CD4-positive, alpha-beta T cell treated with Interleukin-6 for 4 hours (primary cell): ENCODE measurements around the gene GPR142.

ENCODE experiments used
- DNase-seq: peaks from one replicate; pipeline ENCODE4 v3.0.0-alpha.2; 2020; ENCODE audit warnings: mixed read lengths

Gene GPR142

DNA sequence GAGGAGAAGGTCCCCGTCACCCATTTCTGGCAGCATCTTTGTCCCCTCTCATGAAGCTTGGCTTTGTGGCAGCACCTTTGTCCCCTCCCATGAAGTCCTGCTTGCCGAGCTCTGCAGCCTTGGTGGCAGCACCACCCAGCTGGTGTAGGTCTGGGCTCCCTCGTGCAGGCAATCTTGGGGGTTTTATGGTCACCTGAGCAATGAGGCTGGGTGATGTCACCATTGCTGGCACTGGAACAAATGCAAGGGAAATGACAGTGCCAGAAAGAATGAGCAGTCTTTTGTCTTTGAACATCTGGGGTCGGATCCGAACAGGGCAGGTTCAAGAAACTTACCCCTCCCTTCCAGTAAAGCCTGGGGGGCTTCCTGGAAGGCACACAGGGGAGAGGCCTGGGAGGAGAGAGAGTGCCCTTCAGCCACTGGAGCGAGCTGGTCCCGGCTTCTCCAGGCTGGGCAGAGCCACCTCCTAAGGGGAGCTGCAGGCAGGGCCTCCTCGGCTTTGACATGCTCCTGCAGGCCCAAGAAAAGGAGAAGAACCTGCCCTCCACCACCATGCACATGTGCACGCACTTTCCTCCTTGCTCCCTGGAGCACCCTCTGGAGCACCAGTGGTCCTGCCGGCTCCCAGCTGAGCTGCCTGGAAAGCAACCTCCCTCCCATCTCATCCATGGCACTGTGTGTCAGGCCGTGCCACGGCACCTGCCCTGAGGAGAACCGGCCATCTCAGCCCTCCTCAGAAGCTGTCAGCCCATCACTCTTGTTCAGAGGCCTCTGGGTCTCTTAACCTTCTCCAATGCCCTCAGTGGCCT lies 21.7 kb upstream of the GPR142 start:
- no peak for DNase-seq

DNA sequence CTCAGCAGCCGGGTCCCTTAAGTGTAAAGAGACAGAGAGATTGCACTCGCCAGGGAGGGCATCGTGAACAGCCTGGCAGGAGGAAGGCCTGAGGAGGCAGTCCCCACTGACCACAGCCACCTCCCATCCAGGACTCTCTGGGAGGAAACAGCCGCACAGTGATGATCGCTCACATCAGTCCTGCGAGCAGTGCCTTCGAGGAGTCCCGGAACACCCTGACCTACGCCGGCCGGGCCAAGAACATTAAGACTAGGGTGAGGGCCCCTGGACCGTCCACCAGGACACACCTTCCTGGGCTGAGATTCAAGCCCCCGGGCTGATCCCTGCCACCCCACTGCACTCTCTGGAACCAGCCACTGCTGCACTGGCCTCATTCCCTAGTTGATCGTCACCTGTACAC lies 19.7 kb upstream of the GPR142 start:
- DNase-seq: no peak

DNA sequence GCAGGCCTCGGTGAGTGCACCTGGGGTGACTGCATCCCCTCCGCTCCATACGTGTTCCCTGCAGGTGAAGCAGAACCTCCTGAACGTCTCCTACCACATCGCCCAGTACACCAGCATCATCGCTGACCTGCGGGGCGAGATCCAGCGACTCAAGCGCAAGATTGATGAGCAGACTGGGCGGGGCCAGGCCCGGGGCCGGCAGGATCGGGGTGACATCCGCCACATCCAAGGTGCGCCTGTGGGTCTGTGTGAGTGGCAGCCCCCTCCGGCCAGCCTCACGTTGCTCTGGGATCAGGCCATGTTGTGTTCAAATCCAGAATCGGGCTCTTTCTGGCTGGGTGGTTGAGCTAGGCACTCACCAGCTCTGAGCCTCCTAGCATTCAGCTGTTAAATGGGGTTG lies 18.2 kb upstream of the GPR142 start:
- no peak for DNase-seq

DNA sequence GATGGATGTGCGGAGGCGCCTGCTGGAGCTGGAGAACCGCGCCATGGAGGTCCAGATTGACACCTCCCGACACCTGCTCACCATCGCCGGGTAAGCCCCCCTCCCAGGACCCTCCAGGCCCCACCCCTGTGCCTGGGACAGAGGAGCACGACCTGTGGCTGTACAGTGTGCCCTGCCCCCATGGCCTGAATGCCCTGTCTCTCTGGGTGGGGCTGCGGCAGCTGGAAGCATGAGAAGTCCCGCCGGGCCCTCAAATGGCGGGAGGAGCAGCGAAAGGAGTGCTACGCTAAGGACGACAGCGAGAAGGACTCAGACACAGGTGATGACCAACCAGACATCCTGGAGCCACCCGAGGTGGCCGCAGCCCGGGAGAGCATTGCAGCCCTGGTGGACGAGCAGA lies 16.8 kb upstream of the GPR142 start:
- no peak for DNase-seq

DNA sequence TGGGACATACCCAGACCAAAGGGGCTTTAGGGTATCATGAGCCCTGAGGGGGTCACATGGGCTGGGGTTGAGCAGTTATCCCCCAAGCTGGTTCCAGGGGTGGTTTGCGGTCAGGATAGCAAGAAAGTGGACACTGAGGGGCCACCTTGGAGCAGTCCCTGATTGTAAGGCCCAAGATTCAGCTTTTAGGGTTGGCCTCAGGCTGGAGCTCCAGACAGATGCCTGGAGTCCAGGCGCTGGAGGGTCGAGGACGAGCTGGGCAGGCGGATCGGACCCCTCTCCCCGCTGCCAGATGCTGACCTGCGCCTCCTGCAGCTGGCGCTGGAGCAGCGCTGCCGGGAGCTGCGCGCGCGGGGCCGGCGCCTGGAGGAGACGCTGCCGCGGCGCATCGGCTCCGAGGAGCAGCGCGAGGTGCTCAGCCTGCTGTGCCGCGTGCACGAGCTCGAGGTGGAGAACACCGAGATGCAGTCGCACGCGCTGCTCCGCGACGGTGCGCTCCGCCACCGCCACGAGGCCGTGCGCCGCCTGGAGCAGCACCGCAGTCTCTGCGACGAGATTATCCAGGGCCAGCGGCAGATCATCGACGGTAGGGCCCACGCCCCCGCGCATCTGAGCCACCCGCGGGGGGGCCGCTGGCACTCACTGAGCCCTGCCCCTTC lies 15.6 kb upstream of the GPR142 start:
- DNase-seq: no peak

DNA sequence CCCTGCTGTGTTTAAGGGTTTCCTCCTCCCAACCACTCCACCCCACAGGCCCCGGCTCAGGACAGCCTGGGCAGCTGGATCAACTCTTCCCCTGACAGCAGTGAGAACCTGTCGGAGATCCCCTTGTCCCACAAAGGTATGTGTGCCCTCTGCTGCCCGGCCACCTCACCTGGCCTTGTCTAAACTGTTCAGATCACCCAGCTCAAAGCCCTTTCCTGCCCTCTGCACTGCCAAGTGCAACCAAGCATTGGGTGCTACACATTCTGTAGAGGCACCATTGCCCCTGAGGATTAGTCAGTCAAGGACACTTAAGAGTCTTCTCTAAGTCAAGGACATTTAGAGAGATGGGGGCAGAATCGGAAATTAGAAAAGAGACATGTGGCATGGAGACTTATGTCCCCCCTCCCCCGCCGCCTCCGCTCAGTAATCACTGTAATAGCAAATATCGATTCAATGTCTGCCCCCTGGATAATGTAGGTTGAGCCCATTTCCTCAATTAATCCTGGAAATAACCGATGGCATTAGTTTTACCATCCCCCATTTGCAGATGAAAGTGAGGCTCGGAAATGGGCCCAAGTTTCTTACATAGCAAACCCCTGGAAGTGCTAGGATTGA lies 13.8 kb upstream of the GPR142 start:
- DNase-seq: no peak

DNA sequence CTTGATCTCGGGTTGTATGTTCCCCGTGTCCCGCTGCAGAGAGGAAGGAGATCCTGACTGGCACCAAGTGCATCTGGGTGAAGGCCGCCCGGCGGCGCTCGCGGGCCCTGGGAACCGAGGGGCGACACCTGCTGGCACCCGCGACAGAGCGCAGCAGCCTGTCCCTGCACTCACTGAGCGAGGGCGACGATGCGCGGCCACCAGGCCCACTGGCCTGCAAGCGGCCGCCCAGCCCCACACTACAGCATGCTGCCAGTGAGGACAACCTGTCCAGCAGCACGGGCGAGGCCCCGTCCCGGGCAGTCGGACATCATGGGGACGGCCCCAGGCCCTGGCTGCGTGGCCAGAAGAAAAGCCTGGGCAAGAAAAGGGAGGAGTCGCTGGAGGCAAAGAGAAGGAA lies 13.2 kb upstream of the GPR142 start:
- DNase-seq: peak; percentile 45

DNA sequence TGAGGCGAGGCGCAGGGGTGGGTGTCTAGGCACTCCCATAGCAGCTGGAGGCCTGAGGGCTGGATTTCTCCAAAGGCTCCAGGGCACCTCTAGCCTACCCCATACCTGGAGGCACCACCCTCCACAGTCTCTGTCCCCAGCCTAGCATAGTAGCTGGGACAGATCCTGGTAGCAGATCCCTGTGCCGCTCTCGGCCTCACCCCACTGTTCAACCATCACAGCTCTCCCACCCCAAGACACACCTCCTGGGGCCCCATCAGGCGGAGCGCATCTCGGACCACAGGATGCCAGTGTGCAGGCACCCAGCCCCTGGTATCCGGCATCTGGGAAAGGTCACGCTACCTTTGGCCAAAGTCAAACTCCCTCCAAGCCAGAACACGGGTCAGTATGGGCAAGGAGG lies 12.7 kb upstream of the GPR142 start:
- DNase-seq: no peak

DNA sequence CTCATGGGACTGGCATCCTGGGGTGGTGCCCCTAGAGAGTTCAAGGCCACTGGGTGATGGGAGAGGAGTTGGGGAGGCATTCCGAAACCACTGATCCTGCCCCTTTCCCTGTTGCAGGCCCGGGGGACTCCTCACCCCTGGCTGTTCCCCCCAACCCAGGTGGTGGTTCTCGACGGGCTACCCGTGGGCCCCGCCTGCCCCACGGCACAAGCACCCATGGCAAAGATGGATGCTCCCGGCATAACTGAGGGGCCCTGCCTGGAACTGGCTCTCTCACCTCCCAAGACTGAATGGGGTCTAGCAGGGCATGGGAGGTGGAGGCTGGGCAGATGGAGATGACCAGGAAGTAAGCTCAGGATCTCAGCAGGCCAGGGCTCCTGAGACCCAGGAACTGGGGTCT lies 12.2 kb upstream of the GPR142 start:
- no peak for DNase-seq

DNA sequence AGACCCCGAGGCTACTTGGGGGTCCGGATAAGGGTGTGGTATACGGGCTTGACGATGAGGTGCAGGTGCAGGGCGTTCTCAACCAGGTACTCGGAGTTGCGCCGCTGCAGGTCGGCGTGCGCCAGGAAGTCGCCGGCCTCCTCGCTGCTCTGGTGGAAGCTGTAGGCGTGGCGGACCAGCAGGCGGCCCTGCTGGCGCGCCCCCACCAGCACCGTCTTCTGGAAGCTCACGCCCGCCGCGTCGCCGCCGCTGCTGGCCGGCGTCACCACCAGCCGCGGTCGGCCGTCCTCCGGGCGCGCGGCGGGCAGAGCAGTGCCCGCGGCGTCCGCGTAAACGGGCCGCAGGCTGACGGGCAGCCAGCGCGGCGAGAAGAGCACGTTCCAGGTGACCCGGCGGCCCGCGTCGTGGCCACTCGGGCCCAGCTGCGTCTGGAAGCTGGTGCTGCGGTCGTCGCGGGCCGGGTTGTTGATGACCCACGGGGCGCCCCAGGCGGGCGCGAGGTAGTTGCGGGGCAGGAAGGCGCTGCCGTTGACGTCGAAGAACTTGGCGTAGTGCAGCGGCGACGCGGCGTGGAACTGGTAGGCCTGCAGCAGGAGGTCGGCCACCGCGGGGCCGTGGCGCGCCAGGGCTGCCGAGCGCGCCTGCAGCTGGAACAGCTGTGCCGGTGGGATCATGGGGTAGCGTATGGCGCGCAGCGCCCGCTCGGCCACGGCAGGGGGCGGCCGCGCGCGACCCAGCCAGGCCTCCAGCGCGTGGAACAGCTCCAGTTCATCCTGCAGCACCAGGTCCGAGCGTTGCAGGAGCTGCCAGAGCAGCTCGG lies 10.4 kb upstream of the GPR142 start:
- DNase-seq: peak; percentile 21

DNA sequence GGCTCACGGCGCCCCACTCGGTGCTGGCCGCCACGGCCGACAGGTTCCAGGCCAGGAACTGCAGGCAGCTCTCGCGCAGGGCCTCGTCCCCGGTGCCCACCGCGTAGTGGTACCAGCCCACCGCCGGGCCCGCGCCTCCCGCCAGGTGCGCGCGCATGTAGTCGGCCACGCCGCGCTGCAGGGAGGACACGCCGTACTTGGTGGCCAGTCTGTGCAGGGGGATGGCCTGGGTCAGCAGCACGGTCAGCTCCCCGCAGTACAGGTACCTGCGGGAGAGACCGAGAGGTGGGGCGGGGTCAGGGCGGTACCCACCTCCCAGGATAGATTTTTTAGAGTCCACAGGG lies 9.9 kb upstream of the GPR142 start:
- DNase-seq: no peak

DNA sequence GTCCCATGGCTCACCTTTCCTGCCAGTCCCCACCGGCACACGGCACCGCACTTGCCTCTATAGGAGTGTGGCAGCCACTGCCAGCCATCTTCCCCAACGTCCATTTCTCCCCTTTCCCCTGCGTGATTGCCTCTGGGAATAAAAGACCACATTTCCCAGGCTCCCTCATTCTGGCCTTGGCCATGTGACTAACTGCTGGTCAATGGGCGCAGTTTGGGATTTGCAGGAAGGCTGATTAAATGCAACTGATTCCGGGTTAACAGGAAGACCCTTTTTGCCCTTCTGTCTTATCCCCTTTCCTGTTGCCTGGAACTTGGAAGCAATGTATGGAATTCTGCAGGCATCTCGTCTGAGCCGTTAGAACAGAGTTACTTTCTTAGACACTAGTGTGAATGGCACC lies 8.6 kb upstream of the GPR142 start:
- DNase-seq: no peak

DNA sequence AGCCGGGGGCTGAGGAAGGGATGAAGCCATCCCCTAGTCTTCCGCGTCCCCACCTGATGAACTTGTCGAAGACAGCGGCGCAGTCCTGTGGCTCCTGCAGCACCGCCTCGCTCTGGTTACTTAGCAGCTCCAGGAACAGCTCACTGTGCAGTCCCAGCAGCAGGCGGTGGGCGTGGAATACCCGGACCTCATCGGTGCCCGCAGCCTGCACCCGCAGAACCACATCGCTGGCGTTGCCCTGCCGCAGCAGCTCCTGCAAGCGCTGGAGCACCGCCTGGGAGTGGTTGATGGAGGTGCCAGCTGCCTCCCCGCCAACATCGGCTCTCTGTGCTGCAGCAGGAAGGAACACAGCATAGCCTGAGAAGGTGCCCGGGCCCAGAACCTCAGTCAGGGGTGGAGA lies 7.4 kb upstream of the GPR142 start:
- DNase-seq: no peak

DNA sequence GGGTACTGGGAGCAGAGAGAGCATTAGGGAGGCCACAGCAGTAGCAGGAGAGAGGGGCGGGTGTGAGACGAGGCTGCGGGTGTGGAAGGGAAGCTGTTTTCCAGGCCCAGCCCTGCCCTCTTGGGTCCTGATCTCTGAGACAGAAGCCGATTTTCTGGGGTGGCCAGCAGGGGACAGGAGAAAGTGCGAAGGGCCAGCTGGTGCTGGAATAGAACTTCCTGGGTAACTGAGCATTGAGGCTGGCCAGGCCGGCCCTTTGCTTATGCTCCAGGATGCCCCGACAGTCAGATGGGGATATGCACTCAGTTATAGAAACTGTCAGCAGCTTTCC lies 6.4 kb upstream of the GPR142 start:
- DNase-seq: no peak

DNA sequence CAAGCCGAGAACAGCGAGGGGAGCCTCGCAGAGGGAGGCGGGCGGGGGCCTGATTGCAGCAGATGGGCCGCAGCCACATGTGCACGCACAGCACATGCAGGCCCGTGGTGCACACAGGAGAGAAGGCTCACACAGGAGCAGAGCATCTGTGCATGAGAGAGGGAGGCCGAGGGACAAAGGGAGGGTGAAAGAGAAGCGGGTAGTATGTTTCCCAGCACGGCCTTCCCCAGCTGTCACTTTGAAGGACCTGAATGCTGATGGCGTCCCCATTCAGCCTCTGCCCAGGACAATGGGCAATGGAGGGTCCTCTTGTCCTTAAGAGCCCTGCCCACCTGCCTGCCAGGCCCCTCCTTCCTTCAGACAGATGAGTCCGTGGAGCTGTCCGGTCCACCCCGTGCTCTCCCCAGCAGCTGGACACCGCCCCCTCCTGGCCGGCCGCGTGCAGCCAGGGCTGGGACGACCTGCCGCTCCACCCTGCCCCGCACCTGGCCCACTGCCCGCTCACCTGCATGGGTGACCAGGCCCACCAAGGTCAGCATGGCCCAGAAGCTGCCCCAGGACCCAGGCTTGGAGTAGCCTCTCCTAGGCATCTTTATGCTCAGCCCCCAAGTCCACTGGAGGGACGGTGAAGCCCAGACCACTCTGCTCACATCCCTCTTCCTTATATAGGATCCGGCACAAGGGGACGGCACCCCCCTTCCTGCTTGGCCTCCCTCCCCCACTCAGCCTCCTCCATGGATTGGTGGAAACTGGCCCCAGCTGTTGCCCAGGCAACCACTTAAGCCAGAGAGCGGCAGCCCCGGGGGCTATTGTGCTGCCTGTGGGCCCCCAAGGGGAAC lies 5.9 kb upstream of the GPR142 start, which contains the start of gene BTBD17:
Gene BTBD17, minus strand, starts transcription at position 639 of the 839 bp plus-strand sequence. Its CDS starts 49 bp downstream, at position 590.
- peak; percentile 54 for DNase-seq

DNA sequence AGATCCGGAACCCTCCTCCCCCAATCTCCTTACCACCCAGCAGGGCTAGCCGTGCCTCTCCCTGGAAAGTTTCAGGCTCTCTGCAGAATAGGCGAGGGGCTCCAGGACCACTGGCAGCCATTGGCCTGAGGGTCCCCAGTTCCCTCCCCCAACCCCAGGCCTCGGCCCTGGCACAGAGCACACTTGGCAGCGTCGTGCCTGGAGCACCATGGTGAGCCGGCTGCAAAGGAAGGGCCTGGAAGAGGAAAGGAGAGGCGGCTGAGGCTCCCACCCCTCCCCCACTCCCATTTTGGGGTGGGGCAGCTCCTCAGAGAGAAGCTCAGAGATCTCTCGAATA lies 5.3 kb upstream of the GPR142 start:
- no peak for DNase-seq

DNA sequence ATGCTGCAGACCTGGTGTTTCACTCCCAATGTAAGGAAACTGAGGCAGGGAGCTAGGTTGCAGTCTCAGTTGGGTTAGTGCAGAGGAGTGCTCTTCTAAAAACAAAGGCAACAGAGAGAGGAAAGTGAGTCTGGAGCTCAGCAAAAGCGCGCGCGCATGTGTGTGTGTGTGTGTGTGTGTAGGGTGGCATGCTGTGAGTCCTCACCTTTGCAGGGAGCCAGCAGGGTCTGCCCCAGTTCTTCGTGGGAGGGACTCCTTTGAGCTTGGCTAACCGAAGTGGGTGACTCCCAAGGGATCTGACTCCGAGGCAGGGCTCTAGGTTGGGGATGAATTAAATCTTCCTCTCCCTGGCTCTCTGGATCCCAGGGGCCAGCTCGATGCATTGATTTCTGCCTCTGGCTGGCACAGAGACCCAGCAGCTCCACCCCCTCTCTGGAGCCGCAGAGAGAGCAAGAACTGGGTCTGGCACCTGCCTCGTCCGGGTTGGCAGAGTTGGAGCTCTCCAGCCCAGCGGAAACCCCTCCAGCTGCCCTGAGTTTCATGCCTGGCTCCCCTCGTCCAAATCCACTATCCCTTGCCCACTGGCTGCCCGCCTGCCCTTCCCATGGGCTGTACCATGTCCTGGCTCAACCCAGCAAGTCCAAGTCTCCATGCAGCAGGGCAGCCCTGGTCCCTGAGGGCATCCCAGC lies 4.4 kb upstream of the GPR142 start:
- no peak for DNase-seq

DNA sequence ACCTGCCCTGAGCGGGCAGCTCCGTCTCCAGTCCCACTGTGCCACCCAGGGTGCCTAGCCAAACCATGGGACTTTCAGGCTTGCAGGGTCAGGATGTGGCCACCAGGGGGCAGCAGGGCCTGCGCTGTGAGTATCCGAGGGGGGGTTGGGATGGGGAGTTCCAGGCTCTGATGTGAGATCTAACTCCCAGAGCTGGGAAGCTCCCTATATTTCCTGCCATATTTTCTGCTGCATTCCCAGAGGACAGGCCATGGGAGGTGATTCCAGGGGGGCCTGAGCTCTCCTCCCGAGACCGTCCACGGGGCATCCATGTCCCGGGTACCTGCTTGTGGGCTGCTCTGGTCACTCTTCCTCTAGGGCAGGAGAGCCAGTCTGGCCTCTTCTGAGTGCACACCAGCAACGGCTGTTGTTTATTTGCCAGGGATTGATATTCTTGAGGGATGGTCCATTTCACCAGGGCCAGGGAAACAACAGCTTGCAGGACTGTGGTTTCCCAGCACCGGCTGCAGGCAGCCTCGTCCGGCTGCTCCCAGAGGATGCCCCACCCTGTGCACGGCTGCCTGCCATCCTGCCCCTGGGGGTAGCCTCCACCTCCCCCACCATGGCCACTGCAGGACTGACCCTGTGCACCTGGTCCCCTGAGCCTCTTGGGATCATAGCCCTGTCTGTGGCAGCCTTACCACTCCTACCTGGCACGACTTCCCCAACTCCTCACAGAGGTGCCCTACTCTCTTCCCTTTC lies 1.2 kb downstream of the GPR142 start:
- peak; percentile 81 for DNase-seq

DNA sequence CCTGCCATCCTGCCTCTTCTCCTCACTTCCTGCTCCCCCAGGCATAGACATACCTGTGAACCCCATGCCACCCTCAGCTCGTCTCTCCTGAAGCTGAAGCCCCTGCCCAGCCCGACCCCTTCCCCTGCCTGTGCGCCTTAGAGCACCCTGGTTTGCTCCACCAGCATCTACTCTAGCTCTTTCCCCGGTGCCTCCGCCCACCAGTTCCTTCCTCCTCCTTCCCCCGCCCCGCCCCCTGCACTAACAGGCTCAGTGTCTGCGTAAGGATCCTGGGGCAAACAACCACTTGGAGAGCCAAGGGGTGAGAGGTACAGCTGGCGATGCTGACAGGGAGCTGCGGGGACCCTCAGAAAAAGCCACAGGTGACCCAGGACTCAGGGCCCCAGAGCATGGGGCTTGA lies 1.9 kb downstream of the GPR142 start:
- peak; percentile 80 for DNase-seq

DNA sequence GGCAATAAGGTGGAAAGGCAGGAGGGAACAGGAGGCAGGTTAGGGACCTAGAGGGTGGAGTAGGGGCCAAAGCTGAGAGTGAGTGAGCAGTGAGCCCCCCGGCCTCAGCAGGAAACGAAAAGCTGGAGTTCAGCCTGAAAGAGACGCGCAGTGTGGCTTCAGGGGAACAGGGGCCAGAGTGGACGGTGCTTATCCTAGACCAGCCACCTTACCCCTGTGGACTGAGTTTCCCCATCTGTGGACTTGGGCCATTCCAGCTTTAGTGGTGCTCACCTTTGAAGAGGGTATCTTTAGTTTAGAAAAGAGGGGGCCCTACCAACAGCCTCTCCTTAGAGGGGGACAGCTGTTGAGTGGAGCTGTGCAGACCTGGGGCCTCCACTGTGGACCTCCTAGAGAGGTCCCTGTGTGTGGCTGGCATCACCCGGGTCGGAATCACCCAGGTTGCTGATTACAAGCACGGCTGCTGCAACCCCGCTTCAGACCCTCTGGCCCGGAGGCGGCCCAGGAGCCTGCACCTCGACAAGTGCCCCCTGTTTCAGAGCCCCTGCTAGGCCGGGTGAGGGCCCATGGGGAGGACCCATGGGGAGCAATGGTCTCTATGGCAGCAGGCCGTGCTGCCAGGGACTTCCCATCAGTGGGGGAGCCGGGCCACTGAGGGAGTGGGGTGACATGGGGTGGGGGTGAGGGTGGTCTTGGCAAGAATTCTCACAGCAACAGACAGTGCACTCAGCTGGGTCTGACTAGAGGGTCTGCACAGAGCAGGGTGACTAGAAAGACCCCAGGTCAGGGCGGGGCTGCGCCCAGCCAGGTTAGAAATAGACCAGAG lies 2.6 kb downstream of the GPR142 start:
- DNase-seq: no peak
